HG02763 (cell line): ENCODE measurements around the gene ABCG8.

Experiments used
- ATAC-seq: cut with Tn5 transposase; IDR thresholded peaks from one replicate; pipeline ENCODE4 v1.9.1; 2021; ENCODE audit warnings: mild to moderate bottlenecking, moderate library complexity; ENCODE audit not compliant: unreplicated experiment

ABCG8 gene

DNA sequence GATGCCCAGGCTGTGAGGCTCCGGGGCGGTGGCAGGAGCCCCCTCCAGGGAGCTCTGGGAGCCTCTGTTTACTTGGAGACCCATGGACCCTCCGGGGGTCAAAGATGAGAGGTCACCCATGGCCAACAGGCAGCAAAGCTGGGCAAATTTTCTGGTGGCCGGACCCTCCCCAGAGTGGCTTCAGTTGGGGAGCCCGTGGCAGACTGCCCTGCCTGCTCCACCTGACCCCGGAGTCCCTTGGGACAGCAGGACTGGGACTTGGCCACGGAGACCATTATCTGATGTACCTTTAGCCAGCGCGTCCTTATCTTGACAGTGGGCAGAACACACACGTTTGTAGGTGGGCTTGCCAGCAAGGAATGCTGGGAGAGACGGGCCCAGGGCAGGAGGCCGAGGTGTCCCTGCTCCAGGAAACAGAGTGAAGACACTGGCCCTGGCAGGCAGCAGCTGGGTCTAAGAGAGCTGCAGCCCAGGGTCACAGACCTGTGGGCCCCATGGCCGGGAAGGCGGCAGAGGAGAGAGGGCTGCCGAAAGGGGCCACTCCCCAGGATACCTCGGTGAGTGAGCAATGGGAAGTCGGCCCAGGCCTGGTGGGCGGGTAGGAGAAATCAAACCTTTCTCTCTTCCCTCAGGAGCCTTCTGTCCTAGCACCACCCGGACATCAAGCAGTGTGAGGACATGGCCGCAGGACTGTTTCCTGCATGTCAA lies at the start of gene ABCG8, which contains the start of gene ABCG5:
Gene ABCG8, plus strand, starts transcription at position 412 of the 708 bp plus-strand sequence. Its CDS starts 83 bp downstream, at position 495.
Gene ABCG5, minus strand, starts transcription at position 280 of the 708 bp plus-strand sequence. Its CDS starts 160 bp downstream, at position 120.
- no peak for ATAC-seq

DNA sequence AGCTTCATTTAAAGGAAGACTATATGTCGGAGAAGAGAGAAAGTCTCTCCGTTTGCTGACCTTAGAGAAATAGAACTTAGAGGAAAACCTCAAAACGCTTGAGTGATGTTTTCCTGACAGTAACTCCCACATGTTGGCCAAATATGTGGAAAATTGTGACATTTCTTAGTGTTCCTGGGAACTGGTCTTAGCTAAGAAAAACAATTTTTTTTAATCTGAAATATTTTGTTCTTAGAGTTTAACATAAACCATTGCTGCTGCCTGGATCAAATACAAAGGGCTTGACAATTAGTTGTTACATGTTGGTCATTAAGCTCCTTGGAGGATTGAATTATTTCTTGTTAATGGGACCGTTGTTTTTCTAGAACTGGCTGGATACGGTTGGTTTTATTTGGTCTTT lies 48.6 kb upstream of the ABCG8 start:
- no peak for ATAC-seq

DNA sequence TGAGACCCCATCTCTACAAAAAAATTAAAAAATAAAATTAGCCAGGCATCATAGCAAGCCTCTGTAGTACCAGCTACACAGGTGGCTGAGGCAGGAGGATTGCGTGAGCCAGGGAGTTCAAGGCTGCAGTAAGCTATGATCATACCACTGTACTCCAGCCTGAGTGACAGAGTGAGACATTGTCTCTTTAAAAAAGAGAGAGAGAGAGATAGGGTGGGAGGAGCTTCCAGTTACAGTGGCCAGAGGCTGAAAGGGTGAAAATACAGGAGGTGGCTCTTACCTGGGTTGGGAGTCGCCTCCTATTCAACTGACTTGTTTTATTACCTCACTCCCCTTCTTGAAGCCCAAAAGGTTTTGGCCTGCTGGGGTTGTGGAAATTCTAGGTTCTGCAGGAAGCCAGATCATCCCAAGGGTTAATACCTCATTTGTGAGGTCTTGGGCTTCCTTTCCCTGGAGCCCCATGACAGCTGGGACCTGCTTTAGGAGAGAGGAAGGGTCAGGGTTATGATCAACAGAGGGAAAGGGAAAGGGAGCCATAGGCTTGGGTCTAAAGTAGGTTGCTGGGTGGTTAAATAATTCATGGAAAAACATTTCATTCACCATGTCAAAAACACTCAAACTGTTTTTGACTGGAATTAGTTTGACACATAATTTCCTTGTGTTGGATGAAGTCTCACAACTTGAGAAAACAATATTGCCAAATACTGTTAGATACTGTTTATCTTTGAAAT lies 47.6 kb upstream of the ABCG8 start:
- ATAC-seq: no peak

DNA sequence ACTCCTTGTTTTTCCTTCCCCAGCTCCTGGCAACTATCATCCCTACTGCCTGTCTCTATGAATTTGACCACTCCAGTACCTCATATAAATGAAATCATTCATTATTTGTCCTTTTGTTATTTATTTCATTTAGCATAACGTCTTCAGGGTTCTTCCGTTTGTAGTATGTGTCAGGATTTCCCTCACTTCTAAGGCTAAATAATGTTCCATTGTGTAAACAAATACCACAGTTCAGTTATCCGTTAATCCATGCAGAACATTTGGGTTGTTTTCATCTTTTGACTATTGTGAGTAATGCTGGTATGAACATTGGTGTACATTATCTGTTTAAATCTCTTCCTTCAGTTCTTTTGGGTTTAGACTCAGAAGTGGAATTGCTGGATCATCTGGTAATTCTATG lies 46.1 kb upstream of the ABCG8 start:
- ATAC-seq: no peak

DNA sequence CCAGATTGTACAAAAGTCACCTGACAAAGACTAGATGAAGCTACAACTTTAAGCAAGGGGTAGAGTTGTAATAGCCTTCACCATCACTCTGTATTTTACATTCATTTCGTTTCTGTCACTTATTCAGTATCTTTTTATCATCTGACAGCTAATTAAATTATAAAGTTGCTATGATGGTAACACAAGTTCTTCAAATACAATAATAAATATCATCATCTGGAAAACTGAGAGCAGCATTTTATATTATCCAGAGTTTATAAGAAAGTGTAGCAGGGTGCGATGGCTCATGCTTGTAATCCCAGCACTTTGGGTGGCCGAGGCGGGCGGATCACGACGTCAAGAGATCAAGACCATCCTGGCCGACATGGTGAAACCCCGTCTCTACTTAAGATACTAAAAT lies 43.8 kb upstream of the ABCG8 start:
- ATAC-seq: no peak

DNA sequence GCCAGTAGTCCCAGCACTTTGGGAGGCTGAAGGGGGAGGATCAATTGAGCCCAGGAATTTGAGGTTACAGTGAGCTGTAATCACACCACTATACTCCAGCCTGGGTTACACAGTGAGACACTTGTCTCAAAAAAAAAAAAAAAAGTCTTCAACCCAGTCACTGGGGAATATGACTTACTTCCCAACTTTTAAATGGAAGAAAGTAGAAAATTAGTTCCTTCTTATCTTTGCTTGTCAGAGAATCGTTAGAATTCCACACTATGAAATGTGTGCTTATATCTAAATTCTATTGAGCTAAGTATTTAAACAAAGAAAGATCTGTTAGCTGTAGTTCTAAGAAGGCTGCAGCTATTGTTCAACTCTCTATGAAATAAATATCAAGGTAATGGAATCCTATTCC lies 42.6 kb upstream of the ABCG8 start:
- no peak for ATAC-seq

DNA sequence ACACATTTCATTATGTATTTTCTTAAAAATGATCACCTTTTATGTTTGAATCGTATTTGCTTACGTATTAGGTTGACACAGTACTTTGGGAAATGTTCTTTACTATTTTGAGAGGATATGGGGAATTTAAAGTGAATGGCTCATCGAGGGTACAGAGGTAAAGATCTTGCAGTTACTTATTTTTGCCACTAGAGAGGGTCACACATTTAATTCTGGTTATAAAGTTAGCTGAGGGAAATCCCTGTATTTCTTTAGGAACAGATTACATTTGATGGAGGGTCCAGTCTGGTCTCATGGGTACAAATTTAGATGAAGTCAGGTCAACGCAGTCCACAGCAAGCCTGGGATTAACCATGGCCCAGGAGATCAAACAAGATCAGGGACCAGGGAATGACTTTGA lies 40.5 kb upstream of the ABCG8 start:
- no peak for ATAC-seq

DNA sequence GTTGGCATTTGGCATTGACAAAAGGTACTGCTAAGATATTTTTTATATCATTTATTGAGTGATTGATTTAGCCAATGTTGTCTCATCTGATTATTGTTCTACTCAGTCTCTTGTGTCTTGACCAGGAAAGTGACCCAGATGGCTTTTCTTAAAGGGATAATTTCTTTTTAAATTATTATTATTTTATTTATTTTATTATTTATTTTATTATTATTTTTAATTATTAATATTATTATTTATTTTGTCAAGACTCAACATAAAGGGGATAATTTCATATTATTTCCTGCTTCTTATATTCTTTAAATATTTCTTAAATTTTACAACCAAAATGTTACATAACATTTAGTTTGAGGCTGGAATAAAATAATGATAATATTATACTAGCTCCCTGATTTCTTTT lies 37.9 kb upstream of the ABCG8 start:
- ATAC-seq: no peak

DNA sequence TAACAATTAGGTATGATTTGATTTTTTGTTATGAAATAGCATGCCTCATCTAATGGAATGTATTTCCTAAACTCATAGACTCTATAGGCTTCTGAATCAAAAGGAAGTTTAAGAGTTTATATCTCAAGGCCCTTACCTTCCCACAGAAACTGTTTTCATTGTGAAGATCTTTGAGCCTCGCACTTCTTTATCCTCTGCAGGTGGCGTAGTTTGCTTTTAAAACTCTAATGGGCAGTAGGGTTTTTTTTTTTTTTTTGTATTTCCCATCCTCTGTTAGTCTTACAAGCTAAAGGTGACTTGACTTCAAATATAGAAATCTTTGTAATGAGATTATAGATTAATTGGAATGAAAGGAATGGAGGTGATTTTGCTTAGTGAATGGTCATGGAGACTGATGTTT lies 36.6 kb upstream of the ABCG8 start:
- no peak for ATAC-seq

DNA sequence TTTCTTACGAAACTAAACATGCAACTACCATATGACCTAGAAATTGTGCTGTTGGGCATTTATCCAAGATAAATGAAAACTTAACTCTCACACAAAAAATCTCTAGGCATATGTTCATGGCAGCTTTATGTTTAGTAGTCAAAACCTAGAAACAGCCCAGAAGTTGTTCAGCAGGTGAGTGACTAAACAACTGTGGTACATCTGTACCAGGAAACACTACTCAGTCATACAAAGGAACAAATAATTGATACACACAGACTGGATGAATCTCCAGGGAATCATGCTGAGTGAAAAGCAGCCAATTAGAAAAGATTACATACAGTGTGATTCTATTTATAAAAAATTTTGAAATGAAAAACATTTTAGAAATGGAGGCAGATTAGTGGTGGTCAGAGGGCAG lies 35.7 kb upstream of the ABCG8 start:
- no peak for ATAC-seq

DNA sequence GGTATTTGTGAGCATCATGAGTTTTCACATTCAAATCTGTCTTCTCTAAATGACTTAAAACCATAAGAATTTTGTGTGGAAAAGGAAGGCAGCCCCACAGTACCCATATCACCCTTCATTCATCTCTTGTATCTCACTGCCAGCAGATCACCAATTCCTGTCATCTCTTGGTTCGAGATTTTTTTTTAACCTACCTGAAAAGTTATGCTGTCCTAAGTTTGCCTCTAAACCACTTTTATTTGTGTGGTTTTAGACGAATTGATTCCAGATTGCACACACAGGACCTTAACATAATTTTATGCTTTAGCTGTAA lies 32.1 kb upstream of the ABCG8 start:
- no peak for ATAC-seq

DNA sequence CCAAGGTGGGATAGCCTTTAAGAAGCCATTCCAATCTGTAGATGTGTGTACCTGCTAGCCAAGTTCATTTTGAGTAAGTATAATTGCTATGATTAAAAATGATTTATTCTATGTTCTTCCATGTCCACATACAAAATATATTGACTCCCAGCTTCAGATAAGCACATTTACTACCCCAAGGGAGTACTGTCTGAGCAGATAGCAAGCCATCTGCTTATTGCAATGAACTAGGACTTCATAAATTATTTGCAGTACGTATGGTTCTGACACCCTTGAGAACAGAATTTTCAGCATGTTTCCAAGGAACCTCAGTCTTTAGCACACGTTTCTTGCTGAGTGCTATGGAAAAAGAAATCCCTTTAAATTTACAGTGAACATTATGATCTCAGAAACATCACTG lies 28.3 kb upstream of the ABCG8 start:
- ATAC-seq: no peak

DNA sequence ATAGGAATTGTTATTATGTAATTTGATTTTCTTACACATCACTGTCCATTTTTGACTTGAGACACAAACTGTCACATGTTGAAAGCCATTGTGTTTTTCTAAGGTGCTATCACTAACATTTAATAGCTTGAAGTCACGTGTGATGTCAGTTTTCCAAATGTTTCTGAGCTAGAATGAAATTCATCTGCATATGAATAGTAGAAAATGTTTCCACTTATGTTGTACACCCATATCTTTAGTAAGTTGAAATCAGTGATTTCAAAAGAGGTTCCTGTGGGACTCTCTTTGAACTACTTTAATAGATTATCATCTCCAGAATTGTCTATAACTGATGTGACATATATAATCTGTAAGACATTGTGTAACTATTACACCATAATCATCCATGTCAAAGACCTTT lies 27.9 kb upstream of the ABCG8 start:
- ATAC-seq: no peak

DNA sequence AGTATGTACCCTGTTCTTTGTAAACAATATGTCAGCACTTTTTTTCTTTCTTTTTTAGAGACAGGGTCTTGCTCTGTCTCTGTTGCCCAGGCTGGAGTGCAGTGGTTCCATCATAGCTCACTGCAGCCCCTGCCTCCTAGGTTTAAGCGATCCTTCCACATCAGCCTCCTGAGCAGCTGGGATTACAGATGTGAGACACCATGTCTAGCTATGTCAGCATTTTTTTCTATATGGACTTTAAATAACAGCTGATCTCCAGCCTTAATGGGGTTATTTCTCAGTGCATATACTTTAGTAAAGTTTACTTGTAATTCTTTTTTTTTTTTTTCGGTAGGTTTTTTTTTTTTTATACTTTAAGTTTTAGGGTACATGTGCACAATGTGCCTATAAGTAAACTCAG lies 26.8 kb upstream of the ABCG8 start:
- ATAC-seq: no peak

DNA sequence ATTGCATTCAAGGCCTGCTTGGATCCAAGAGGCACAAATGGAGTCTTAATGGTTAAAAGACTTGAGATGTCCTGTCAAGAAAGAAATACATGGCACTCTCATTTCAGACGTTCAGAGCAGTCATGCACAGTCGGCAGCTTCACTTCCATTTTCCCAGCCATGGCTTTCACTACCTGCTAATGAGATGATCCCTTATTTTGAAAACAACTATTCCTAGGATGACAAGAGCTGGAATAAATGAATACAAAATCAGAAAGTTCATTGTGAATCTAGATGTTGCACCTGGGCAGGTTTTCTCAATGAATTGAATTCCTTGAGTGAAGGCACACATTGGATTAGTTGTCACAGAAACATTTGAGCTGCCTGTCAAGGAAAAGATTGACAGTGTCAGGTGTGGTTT lies 25.8 kb upstream of the ABCG8 start:
- no peak for ATAC-seq

DNA sequence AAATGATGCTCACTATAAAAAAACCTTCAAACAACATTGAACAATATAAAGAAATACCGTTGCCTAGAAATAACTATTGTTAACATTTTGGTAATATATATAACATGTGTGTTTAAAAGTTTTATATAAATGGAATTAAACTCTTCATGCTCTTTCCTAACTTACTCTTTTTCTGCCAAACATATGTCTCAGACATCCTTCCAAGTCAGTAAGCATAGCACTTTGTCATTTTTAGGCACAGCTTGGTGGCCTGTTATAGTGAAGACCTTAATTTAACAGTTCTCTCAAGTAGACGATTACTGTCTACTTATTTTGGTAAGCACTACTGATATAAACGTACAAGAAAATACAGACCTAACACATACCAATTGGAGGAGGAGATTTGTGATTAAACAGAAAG lies 24.1 kb upstream of the ABCG8 start:
- no peak for ATAC-seq

DNA sequence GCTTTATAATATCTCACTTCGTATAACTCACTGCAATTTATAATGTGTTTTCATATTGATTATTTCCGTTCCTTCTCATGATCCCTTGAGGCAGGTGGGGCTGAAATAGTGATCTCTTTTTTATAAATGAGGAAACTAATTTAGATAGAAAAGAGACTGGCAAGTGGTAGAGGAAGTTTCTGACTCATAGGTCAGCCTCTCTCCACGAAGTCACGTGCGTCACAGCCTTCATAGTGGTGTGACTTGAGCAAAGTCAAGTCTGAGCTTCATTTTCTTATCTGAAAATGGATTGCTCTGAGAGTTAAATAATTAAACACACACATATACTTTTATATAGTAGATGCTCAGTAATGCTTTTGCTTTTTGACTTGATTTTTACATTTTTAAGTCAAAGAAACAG lies 20.0 kb upstream of the ABCG8 start:
- no peak for ATAC-seq

DNA sequence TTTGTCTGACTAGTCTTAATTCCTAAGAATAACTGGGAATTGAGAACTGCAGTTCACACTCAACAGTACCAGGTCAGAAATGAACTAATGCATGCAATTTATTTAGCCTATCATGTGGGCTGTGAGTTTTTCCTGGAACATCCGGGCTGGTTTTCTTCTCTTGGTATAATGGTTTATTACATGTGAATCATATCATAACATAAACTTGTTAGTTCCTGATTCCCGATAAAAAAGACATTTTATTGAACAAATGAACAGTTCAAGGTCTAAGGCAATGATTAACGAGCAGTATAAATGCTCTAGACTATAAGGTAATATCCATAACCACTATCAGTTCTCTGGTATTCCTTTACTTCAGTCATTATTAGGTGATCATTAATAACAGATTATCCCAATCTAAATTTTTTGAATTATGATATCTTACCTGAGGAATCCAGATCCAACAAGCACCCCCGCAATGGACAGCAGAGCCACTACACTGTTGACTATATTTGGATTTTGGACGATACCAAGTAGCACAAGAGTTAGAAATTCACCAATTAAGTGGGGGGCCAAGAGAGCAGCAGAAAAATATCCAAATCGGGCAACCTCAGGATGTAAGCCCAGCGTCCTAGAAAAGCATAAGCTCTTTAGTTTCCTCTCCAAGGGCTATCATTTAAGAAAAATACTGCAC lies 19.1 kb upstream of the ABCG8 start:
- ATAC-seq: no peak

DNA sequence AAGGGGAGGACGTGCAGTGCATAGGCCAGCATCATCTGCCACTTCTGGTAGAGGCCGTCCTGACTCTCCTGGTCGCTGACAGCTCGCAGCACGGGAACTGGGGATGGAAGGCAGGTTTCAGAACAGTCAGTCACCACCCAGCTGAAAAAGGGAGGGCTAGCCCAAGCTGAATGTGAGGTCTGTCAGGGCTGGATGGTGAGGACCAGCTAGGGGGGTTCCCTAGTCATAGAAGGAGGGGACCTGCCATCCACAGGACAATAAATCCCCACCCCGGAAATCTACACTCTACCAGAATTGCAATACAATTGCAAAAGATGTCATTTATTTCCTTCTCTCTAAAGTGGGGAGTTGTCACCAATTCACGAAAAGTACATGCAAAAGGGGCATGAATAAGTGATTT lies 15.9 kb upstream of the ABCG8 start:
- ATAC-seq: no peak

DNA sequence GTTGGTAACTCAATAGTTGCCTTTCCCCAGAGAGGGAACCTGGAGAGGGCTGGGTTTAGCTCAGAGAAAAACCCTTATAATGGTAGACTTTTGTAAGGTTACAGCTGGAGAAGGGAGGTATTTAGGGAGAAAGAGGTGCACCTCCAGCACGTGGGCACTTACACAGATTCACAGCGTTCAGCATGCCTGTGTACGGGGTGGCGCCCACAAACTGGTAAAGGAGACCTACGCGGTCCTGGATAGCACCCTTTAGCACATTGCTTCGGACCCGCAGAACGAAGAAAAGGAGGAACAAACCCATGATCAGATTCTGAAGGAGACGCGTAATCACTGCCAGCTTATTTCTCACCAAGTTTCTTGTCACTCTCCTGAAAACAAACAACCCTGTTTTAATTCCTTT lies 15.0 kb upstream of the ABCG8 start:
- ATAC-seq: no peak

DNA sequence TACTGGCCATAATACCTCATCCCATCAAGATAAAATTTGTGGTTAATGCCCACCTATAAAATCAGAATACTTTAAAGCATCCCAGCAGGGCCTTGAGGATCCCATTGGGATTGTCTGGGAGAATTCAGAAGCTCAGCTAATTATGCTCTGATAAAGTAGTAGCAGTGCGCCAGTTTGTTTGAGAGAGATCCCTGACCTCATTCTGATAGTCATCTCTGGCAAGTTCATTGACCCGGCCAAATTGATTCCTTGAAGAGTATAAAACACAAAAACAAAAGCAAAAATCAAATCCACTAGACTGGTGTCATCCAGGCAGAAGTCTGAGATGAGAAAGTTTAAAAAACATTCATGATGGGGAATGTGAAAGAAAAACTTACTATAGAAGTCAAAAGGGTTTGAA lies 14.3 kb upstream of the ABCG8 start:
- no peak for ATAC-seq

DNA sequence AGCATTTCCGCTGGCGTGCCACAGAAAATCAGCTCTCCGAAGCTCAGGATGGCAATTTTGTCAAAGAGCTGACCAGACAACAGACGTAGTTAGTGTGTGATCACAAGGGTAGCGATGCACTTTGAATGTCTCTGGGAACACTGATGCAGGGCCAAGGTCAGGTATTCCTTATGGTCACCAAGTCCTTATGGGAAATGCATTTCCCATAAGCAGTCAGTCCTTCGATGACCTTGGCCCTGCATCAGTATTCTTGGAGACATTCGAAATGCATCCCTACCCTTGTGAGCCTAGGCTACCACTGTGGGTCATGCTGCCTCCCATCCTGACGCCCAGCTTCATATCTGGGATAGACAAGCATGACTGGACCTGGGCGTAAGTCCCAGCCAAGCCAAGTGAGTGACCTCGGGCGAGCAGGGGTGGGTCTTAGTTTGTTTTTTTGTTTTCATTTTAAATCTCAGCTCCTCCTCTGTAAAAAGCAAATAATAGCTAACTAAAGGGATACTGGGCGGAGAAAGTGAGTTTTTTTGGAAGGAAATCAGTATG lies 13.7 kb upstream of the ABCG8 start:
- ATAC-seq: no peak
